NCI-H460 (cell line): ENCODE results near the gene TRPM3. TPM values are rescaled to one million over a fixed set of nuclear protein-coding genes. Genes with fewer than 3 reads are reported as not detected.

Experiments used
- DNase-seq: peaks from one replicate; pipeline ENCODE4 v3.0.0-alpha.2; 2016; ENCODE audit warnings: low read depth; ENCODE audit errors: extremely low read depth
- total RNA-seq: library from RNA; depleted of rRNA; stranded (reverse); fragments of >200 nt; shearing (Covaris generic); gene quantifications from 2 replicates; pipeline ENCODE4 v1.2.3, GENCODE V29; 2014

The TRPM3 gene
- total RNA-seq, 1 experiment from 2014 or later = 1.7 TPM

- no peak for DNase-seq
These were observed 527.0 kb downstream of the TRPM3 start for GRCh38 chr9:70594386-70594944.

DNA sequence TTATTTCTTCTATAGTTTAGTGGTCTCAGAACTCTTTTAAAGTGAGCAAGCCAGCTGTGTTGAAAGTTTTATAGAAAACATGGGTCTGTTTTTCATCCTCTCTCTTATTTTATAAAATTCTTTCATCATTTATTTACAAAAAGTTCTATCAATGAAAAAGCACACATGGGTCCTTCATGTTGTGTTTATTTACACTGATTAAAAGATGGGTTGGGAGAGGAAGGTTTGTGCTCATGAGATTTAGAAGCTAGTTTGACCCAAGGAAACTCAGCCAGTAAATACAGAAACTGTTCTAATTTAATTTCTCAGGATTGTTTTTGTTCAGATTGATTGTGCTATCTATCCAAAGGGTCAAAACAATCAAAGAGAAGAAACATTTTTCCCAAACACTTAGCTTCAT is 528.2 kb downstream of the TRPM3 start:
- no peak for DNase-seq

- no peak for DNase-seq
These were observed 531.1 kb downstream of the TRPM3 start for GRCh38 chr9:70590315-70590677.

- DNase-seq = no peak
These were observed 531.7 kb downstream of the TRPM3 start for GRCh38 chr9:70589571-70590314.

DNA sequence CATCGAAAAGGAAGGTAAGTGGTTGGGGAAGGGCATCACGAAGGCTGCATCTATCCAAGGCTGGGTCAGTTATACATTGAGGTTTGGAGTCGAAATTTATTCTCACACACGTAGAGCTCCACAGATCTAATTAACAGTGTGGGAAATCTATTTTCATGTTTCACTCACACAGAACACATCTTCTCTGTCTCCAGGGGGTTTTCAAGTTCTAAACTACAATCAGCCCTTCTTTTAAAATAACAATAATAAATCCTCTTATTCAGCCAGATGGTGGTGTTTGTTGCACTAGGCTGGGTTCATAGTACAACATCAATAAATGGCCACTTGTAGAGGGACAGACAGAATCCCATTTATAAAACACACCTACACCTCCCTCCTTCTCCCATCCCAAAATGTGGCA is 532.4 kb downstream of the TRPM3 start:
- no peak for DNase-seq

- DNase-seq = no peak
These were observed 533.0 kb downstream of the TRPM3 start for GRCh38 chr9:70588381-70588780.

DNA sequence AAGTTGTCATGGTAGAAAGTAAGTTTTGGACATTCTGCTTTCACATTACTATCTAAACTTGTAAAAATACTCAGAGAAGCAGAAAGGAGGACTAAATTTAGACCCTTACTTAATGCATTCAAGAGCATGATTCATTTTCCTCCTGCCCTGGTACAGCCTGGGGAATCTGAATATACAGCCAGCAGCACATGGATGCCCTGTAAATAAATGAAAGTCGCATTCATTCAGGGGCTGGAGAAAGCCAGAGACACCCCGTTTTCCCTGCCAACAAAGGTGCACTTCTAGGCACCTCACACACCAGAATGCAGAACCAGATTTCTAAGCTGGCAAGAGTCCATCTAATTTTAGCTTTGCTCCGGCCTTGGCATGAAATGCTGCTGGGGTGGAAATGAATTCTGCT is 534.2 kb downstream of the TRPM3 start:
- DNase-seq = no peak

GRCh38 chr9:70586476-70586875 is 534.9 kb downstream of the TRPM3 start:
- no peak for DNase-seq

GRCh38 chr9:70581955-70582350 is 539.5 kb downstream of the TRPM3 start:
- DNase-seq = no peak

DNA sequence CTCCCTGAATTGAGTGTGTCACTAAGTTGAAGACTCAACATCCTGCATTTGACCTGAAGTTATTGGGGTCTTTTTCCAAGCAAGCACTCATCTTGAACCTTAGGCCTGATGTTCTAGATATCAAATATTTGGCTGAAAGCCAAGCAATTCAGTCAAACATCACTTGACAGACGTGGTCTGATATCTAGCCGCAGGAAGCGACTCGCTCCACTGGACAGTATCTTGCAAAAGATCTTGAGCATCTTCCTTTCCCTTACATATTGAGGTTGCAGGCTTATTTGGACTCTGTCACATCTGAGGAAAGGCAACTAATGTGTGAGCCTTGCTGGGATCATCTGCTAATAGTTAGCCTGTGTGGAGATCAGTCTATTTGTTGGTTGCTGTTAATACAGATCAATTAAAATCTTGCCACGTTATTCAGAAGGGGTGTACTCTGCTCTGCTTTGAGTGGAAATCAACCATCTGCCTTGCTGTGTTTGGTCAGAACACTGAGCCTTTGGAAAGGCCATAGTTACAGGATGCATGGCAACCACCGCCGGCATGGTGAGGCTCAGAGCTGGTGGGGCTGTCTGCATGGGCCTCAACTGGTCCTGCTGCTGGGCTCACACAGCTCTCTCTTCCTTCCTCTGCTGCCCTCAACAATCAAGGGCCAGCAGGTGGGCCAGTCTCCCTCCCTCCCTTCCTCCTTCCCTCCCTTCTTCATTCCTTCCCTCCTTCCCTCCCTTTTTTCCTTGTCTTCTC is 540.0 kb downstream of the TRPM3 start:
- DNase-seq = no peak

- no peak for DNase-seq
These were observed 540.7 kb downstream of the TRPM3 start for GRCh38 chr9:70580606-70581195.

DNA sequence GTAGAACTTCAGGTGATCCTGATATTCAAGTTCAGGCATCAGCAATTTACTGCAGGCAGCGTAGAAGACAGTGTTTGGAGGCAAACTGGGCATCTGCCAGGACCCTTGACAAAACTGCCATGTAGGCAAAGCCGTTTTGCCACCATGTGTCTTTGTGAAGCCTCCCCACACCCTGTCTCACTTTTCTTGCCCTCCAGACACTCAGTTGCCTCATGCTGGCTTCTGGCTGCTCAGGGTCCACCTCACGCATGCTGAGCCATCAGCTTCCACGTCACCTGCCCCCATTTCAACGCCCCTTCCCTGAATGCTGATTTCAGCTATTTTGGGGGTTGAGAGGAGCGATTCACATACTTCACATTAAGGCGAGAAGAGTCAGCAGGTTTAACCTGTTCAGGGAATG is 541.7 kb downstream of the TRPM3 start:
- no peak for DNase-seq

GRCh38 chr9:70578720-70579119 is 542.7 kb downstream of the TRPM3 start:
- no peak for DNase-seq

- DNase-seq = no peak
These were observed 543.8 kb downstream of the TRPM3 start for GRCh38 chr9:70577671-70578070.

GRCh38 chr9:70576116-70576515 is 545.3 kb downstream of the TRPM3 start:
- DNase-seq = no peak

DNA sequence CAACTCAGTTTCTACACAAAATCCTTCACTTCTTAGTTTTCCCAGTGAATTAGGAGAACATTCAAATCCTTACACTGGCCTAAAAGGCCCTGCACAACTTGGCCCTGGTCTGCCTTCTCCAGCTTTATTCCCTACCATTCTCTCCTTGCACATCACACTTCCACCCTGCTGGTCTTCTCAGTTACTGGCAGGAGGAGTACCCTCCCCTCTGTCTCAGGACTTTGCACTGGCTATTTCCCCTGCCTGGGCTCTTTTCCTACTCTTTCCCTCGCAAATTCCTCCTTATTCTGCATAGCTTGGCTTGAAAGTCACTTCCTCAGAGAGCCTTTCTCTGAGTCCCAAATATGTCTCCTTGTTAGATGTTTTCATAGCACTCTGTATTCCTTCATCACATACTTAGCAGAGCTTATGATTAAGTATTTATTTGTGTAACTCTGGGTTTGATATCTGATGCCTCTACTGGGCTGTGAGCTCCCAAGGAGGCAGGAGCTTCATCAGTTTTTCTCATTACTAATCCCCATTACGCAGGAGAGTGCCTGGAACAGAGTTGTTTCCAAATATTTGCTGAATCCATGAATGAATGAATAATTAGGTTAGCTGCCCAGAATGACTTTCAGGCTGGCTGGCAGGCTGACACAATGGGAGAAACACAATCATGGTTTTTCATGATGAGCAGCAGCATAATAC is 547.1 kb downstream of the TRPM3 start:
- no peak for DNase-seq

GRCh38 chr9:70573308-70573707 is 548.1 kb downstream of the TRPM3 start:
- DNase-seq = no peak

GRCh38 chr9:70571258-70571657 is 550.2 kb downstream of the TRPM3 start:
- DNase-seq = no peak

GRCh38 chr9:70569791-70570190 is 551.6 kb downstream of the TRPM3 start:
- DNase-seq = no peak

GRCh38 chr9:70569070-70569772 is 552.2 kb downstream of the TRPM3 start:
- no peak for DNase-seq
